Measurements from ENCODE around the gene EMC10.
A peak's percentile ranks its signal among the peaks of the same experiment; 100 is the strongest.

EMC10 gene

GRCh38 chr19:50489461-50490011, 13.2 kb downstream of the EMC10 start:
- no peak overlapping the region for H3K4me3 ChIP-seq
- no peaks in the 10 kb centered on the region for H3K36me3 ChIP-seq (replicated peaks)
- H3K9me3 ChIP-seq: peaks cover 4% of the 10 kb centered on the region; the same call in 1 of the 2 replicates
- DNase-seq (ENCODE audit: low spot score in 2 of 2): no peak
- H3K27me3 ChIP-seq (ENCODE audit: low read depth): peaks cover 13% of the 10 kb centered on the region
- in situ Hi-C loops (cut with MboI; ENCODE audit: low sequenced_read_pairs): no loop called here
- H3K4me1 ChIP-seq: no peaks in the 10 kb centered on the region

GRCh38 chr19:50490411-50490811, 14.1 kb downstream of the EMC10 start:
- Histone ChIP-seq H3K4me1 (no peaks in the 10 kb centered on the region), H3K4me3 (no peak overlapping the region), H3K36me3 (replicated peaks) (no peaks in the 10 kb centered on the region), H3K27me3 (ENCODE audit: low read depth) (peaks cover 13% of the 10 kb centered on the region), H3K9me3 (peaks cover 4% of the 10 kb centered on the region; the same call in 1 of the 2 replicates)
- in situ Hi-C loops (cut with MboI; ENCODE audit: low sequenced_read_pairs): no loop called here
- no peak for DNase-seq (ENCODE audit: low spot score in 2 of 2)

- Histone ChIP-seq H3K4me3 (no peak overlapping the region), H3K4me1 (no peaks in the 10 kb centered on the region), H3K27me3 (ENCODE audit: low read depth) (peaks cover 13% of the 10 kb centered on the region), H3K9me3 (peaks cover 4% of the 10 kb centered on the region; the same call in 1 of the 2 replicates), H3K36me3 (replicated peaks) (no peaks in the 10 kb centered on the region)
- in situ Hi-C loops (cut with MboI; ENCODE audit: low sequenced_read_pairs): no loop called here
- DNase-seq (ENCODE audit: low spot score in 2 of 2): no peak
Measured at GRCh38 chr19:50490991-50491472, 14.7 kb downstream of the EMC10 start.

- in situ Hi-C loops (cut with MboI; ENCODE audit: low sequenced_read_pairs): no loop called here
- Histone ChIP-seq H3K27me3 (ENCODE audit: low read depth) (peaks cover 13% of the 10 kb centered on the region), H3K4me1 (no peaks in the 10 kb centered on the region), H3K9me3 (no peaks in the 10 kb centered on the region; the same call in 1 of the 2 replicates), H3K4me3 (no peak overlapping the region), H3K36me3 (replicated peaks) (no peaks in the 10 kb centered on the region)
- DNase-seq (ENCODE audit: low spot score in 2 of 2): no peak
Measured at GRCh38 chr19:50492303-50493052, 16.2 kb downstream of the EMC10 start.

GRCh38 chr19:50493171-50493570, 16.9 kb downstream of the EMC10 start:
- in situ Hi-C loops (cut with MboI; ENCODE audit: low sequenced_read_pairs): no loop called here
- Histone ChIP-seq H3K9me3 (no peaks in the 10 kb centered on the region), H3K27me3 (ENCODE audit: low read depth) (peaks cover 13% of the 10 kb centered on the region), H3K36me3 (replicated peaks) (no peaks in the 10 kb centered on the region), H3K4me1 (no peaks in the 10 kb centered on the region), H3K4me3 (no peak overlapping the region)
- no peak for DNase-seq (ENCODE audit: low spot score in 2 of 2)

GRCh38 chr19:50494186-50495019, 18.1 kb downstream of the EMC10 start:
- no peaks in the 10 kb centered on the region for H3K36me3 ChIP-seq (replicated peaks)
- in situ Hi-C loops (cut with MboI; ENCODE audit: low sequenced_read_pairs): no loop called here
- DNase-seq (ENCODE audit: low spot score in 2 of 2): no peak
- H3K9me3 ChIP-seq: no peaks in the 10 kb centered on the region
- H3K4me3 ChIP-seq: no peak overlapping the region
- no peaks in the 10 kb centered on the region for H3K4me1 ChIP-seq
- peaks cover 6% of the 10 kb centered on the region for H3K27me3 ChIP-seq (ENCODE audit: low read depth)

GRCh38 chr19:50495020-50495531, 18.8 kb downstream of the EMC10 start:
- H3K27me3 ChIP-seq (ENCODE audit: low read depth): peaks cover 5% of the 10 kb centered on the region
- no peaks in the 10 kb centered on the region for H3K36me3 ChIP-seq (replicated peaks)
- H3K4me1 ChIP-seq: no peaks in the 10 kb centered on the region
- no peak overlapping the region for H3K4me3 ChIP-seq
- in situ Hi-C loops (cut with MboI; ENCODE audit: low sequenced_read_pairs): no loop called here
- H3K9me3 ChIP-seq: no peaks in the 10 kb centered on the region
- no peak for DNase-seq (ENCODE audit: low spot score in 2 of 2)

GRCh38 chr19:50496189-50497021, 20.1 kb downstream of the EMC10 start:
- no peak overlapping the region for H3K4me3 ChIP-seq
- DNase-seq (ENCODE audit: low spot score in 2 of 2): no peak
- peaks cover 5% of the 10 kb centered on the region for H3K27me3 ChIP-seq (ENCODE audit: low read depth)
- no peaks in the 10 kb centered on the region for H3K36me3 ChIP-seq (replicated peaks)
- in situ Hi-C loops (cut with MboI; ENCODE audit: low sequenced_read_pairs): no loop called here
- H3K9me3 ChIP-seq: no peaks in the 10 kb centered on the region
- no peaks in the 10 kb centered on the region for H3K4me1 ChIP-seq

GRCh38 chr19:50497022-50497405, 20.7 kb downstream of the EMC10 start:
- no peak for DNase-seq (ENCODE audit: low spot score in 2 of 2)
- H3K36me3 ChIP-seq (replicated peaks): no peaks in the 10 kb centered on the region
- in situ Hi-C loops (cut with MboI; ENCODE audit: low sequenced_read_pairs): no loop called here
- H3K4me1 ChIP-seq: no peaks in the 10 kb centered on the region
- H3K27me3 ChIP-seq (ENCODE audit: low read depth): peaks cover 2% of the 10 kb centered on the region
- H3K9me3 ChIP-seq: no peaks in the 10 kb centered on the region
- H3K4me3 ChIP-seq: no peak overlapping the region

- no peaks in the 10 kb centered on the region for H3K9me3 ChIP-seq
- no peaks in the 10 kb centered on the region for H3K27me3 ChIP-seq (ENCODE audit: low read depth)
- no peak for DNase-seq (ENCODE audit: low spot score in 2 of 2)
- H3K4me1 ChIP-seq: no peaks in the 10 kb centered on the region
- H3K4me3 ChIP-seq: no peak overlapping the region
- H3K36me3 ChIP-seq (replicated peaks): no peaks in the 10 kb centered on the region
- in situ Hi-C loops (cut with MboI; ENCODE audit: low sequenced_read_pairs): no loop called here
Measured at GRCh38 chr19:50498219-50499056, 22.1 kb downstream of the EMC10 start.

- DNase-seq (ENCODE audit: low spot score in 2 of 2): peak in 1 of 2 experiments; percentile 27
- Histone ChIP-seq H3K36me3 (replicated peaks) (no peaks in the 10 kb centered on the region), H3K4me1 (no peaks in the 10 kb centered on the region), H3K27me3 (ENCODE audit: low read depth) (no peaks in the 10 kb centered on the region), H3K4me3 (no peak overlapping the region), H3K9me3 (no peaks in the 10 kb centered on the region)
- in situ Hi-C loops (cut with MboI; ENCODE audit: low sequenced_read_pairs): no loop called here
Measured at GRCh38 chr19:50500060-50500752, 23.9 kb downstream of the EMC10 start.

- no peaks in the 10 kb centered on the region for H3K27me3 ChIP-seq (ENCODE audit: low read depth)
- no peak overlapping the region for H3K4me3 ChIP-seq
- in situ Hi-C loops (cut with MboI; ENCODE audit: low sequenced_read_pairs): no loop called here
Measured at GRCh38 chr19:50500753-50501151, 24.4 kb downstream of the EMC10 start.

More at GRCh38 chr19:50500753-50501151, 24.4 kb downstream of the EMC10 start:
- DNase-seq (ENCODE audit: low spot score in 2 of 2): no peak
- no peaks in the 10 kb centered on the region for H3K36me3 ChIP-seq (replicated peaks)
- no peaks in the 10 kb centered on the region for H3K4me1 ChIP-seq
- no peaks in the 10 kb centered on the region for H3K9me3 ChIP-seq
